ENCODE results near the gene LYPD5. TPM values are rescaled to one million over a fixed set of nuclear protein-coding genes. Genes with fewer than 3 reads are reported as not detected.

LYPD5 gene
- total RNA-seq, 2 experiments from 2014 or later, result 0.51 to 0.61 TPM

DNA sequence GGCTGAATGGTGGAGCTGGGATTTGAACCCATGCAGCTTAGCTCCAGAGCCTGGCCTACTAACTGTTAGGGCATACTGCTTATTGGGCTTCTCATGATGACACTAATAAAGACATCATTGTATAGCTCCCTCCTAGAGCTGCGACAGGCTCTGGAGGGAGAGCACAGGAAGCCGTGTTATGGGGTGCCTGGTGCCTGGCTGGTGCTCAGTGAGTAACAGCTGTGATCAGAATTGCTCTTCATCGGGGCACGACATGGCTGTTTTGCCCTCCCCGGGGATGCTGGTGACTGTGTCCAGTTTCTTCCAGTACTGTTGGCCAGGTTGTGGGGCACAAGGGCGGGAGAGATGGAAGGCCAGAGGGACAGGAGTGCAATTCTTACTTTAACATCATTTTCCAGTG lies 5.1 kb downstream of the LYPD5 start:
- CTCF ChIA-PET, result interaction anchor here (0.9 to 1.0 kb wide), 3 partner anchors 12 to 52 kb away, joined by 3 to 6 read pairs (median 4); no protein-coding TSS in a partner anchor
- POLR2A ChIA-PET, result no interaction called here
- Mint-ChIP-seq H3K27me3 (peaks cover 12% of the 10 kb centered on the region), H3K27ac (no peak overlapping the region), H3K4me1 (ENCODE audit: low read depth) (peaks cover 12% of the 10 kb centered on the region), H3K9me3 (no peaks in the 10 kb centered on the region), H3K4me3 (peak overlapping the region; percentile 17), H3K36me3 (ENCODE audit: low read depth) (peaks cover 3% of the 10 kb centered on the region)
- ATAC-seq, result no peak
- TF ChIP-seq, protein P1, sequence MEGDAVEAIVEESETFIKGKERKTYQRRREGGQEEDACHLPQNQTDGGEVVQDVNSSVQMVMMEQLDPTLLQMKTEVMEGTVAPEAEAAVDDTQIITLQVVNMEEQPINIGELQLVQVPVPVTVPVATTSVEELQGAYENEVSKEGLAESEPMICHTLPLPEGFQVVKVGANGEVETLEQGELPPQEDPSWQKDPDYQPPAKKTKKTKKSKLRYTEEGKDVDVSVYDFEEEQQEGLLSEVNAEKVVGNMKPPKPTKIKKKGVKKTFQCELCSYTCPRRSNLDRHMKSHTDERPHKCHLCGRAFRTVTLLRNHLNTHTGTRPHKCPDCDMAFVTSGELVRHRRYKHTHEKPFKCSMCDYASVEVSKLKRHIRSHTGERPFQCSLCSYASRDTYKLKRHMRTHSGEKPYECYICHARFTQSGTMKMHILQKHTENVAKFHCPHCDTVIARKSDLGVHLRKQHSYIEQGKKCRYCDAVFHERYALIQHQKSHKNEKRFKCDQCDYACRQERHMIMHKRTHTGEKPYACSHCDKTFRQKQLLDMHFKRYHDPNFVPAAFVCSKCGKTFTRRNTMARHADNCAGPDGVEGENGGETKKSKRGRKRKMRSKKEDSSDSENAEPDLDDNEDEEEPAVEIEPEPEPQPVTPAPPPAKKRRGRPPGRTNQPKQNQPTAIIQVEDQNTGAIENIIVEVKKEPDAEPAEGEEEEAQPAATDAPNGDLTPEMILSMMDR (IDR thresholded peaks at IDR 0.05), result no peak
- intact Hi-C loops (cut with micrococcal nuclease), result no loop called here
- DNase-seq, result no peak

DNA sequence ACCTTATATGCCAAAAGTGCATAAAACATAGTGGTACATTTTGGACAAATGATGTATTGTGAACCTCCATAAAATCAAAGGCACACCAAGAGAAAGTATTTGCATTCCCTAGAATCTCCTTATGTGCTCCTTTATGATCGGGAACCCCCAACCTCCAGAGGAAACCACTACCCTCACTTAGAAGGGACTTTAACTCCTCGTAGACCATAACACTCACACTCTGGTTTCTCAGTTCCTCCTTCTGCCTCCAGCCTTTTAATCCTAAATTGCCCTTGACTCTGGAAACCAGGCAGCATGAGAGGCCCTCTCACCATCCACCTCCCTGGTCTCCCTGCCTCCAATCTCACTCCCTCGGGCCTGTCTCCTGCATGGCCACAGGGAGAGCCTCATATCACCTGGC lies 11.7 kb downstream of the LYPD5 start:
- CTCF ChIA-PET, result interaction anchor here (0.7 kb wide), 1 partner anchor 45 kb away, joined by 3 read pairs; no protein-coding TSS in a partner anchor
- H3K4me3 Mint-ChIP-seq, result no peak overlapping the region
- POLR2A ChIA-PET, result no interaction called here
- TF ChIP-seq, protein P1 (IDR thresholded peaks at IDR 0.05), result no peak
- no peaks in the 10 kb centered on the region for H3K36me3 Mint-ChIP-seq (ENCODE audit: low read depth)
- intact Hi-C loops (cut with micrococcal nuclease), result no loop called here
- DNase-seq, result no peak
- H3K9me3 Mint-ChIP-seq, result no peaks in the 10 kb centered on the region
- no peak for ATAC-seq
- no peaks in the 10 kb centered on the region for H3K4me1 Mint-ChIP-seq (ENCODE audit: low read depth)
- no peak overlapping the region for H3K27ac Mint-ChIP-seq
- H3K27me3 Mint-ChIP-seq, result peaks cover 8% of the 10 kb centered on the region

DNA sequence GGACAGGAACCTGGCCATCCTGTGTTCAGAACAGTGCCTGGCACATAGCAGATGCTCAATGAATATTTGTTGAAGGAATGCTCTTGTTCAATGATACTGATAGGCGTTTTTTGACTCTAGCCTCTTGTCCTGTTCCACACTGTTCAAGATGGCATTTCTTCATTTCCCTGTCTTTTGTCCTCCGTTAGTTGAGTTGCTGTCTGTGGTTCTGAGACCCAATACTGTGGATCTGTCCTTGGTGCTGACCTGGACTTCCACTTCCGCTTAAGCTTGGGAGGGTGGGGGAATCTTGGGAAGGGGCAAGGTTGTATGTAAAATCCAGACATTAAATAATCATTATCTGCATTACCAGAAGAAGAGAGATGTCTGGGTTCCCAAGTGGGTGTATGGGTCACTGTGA lies 13.2 kb downstream of the LYPD5 start:
- no peaks in the 10 kb centered on the region for H3K36me3 Mint-ChIP-seq (ENCODE audit: low read depth)
- H3K4me3 Mint-ChIP-seq, result no peak overlapping the region
- peaks cover 12% of the 10 kb centered on the region for H3K4me1 Mint-ChIP-seq (ENCODE audit: low read depth)
- no peak for ATAC-seq
- intact Hi-C loops (cut with micrococcal nuclease), result loop anchor here (10.0 kb wide), 1 partner anchor 114 kb away; the partner anchor contains the start of gene PLAUR
- H3K27ac Mint-ChIP-seq, result no peak overlapping the region
- H3K9me3 Mint-ChIP-seq, result no peaks in the 10 kb centered on the region
- TF ChIP-seq, protein P1 (IDR thresholded peaks at IDR 0.05), result no peak
- no peak for DNase-seq
- H3K27me3 Mint-ChIP-seq, result peaks cover 8% of the 10 kb centered on the region
- ChIA-PET POLR2A (interaction anchor here (1.1 kb wide), 1 partner anchor 22 kb away, joined by 5 read pairs; no protein-coding TSS in a partner anchor), CTCF (no interaction called here)

DNA sequence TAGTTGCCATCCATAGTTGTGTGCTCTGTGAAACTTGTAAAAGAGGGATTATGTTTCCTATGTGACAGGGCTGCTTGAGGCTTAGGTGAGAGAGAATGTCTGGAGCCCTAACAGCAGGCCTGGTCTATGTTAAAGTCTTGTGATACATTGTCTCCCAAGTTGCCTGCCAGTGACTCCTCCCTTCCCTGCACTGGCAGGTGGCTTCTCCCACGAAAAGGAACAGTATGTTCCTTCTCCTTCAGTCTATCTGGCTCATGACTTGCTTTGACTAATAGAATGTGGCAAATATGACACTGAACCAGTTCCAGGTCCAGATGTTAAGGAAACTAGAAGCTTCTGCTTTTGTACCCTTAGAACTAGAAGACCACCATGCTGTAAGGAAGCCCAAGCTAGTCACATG lies 15.6 kb downstream of the LYPD5 start:
- no peak for DNase-seq
- POLR2A ChIA-PET, result no interaction called here
- TF ChIP-seq, protein P1 (IDR thresholded peaks at IDR 0.05), result no peak
- H3K4me1 Mint-ChIP-seq (ENCODE audit: low read depth), result peaks cover 31% of the 10 kb centered on the region
- no peak for ATAC-seq
- peaks cover 9% of the 10 kb centered on the region for H3K27me3 Mint-ChIP-seq
- H3K36me3 Mint-ChIP-seq (ENCODE audit: low read depth), result no peaks in the 10 kb centered on the region
- CTCF ChIA-PET, result interaction anchor here (0.9 to 2.5 kb wide), 5 partner anchors 23 to 192 kb away, joined by 3 to 13 read pairs (median 4); no protein-coding TSS in a partner anchor
- H3K4me3 Mint-ChIP-seq, result no peak overlapping the region
- H3K9me3 Mint-ChIP-seq, result peaks cover 2% of the 10 kb centered on the region
- intact Hi-C loops (cut with micrococcal nuclease), result loop anchor here (10.0 kb wide), 1 partner anchor 112 kb away; the partner anchor contains the start of gene PLAUR
- no peak overlapping the region for H3K27ac Mint-ChIP-seq

DNA sequence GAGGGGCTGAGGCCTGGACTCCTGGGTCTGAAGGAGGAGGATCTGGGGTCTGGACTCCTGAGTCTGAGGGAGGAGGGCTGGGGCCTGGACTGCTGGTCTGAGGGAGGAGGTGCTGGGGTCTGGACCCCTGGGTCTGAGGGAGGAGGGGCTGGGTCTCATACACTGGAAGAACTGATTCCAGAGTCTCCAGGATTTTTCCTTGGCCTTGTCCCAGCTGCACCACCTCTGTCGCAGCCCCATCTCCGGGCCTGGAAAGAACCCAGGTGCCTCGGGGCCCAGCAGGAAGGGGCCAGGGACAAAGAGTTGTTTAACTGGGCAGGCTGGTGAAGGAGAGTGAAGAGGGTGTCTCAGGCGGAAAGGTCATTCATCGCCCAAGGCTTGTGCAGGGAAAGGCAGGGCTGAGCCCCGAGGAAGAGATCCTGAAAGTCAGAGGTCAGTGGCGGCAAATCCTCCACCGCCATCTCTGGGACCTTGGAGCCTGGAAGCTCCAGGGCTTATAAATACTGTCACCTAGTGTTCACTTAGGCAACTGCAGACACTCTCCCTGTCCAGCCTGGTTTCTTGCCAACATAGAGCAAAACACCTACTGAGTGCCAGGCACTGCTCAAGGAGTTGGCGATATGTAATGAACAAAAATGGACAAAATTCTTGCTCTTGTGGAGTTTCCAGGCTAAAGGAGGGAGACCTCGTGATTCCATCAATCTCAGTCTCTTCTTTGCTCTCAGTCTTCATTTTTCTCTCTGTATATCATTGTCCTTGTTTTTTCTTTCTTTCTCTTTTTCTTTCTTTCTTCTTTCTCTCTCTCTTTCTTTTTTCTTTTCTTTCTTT lies 17.1 kb downstream of the LYPD5 start:
- ATAC-seq (peak; percentile 23), DNase-seq (peak; percentile 71)
- Mint-ChIP-seq H3K27me3 (peaks cover 6% of the 10 kb centered on the region), H3K4me3 (peak overlapping the region; percentile 67), H3K27ac (peak overlapping the region; percentile 94), H3K36me3 (ENCODE audit: low read depth) (no peaks in the 10 kb centered on the region), H3K4me1 (ENCODE audit: low read depth) (peaks cover 39% of the 10 kb centered on the region), H3K9me3 (peaks cover 2% of the 10 kb centered on the region)
- CTCF ChIA-PET, result interaction anchor here (0.6 to 2.1 kb wide), 14 partner anchors 9 to 266 kb away, joined by 3 to 26 read pairs (median 4); partner anchors contain the start of genes PLAUR and SMG9
- TF ChIP-seq, protein P1 (IDR thresholded peaks at IDR 0.05), result peak; percentile 95
- POLR2A ChIA-PET, result interaction anchor here (0.9 to 1.3 kb wide), 7 partner anchors 9 to 42 kb away, joined by 3 to 5 read pairs (median 4); partner anchors contain the start of gene SMG9
- intact Hi-C loops (cut with micrococcal nuclease), result loop anchor here (1.0 to 10.0 kb wide), 2 partner anchors 40 to 110 kb away; partner anchors contain the start of gene PLAUR

Data from activated CD8-positive, alpha-beta T cell treated with anti-CD3 and anti-CD28 coated beads for 36 hours (primary cell).